Mesenchymal stem cell (in vitro differentiated cells and primary cell): Measurements from ENCODE around the gene SWSAP1.
A peak's percentile ranks its signal among the peaks of the same experiment; 100 is the strongest.

Source experiments
- DNase-seq: peaks from one replicate; pipeline ENCODE4 v3.0.0-alpha.2; 2013
- H2AFZ ChIP-seq: one replicate; pipeline ENCODE4 v1.6.1; 2013; ENCODE audit warnings: low read depth, mild to moderate bottlenecking, control low read depth, inconsistent platforms, low read length, moderate library complexity
- H2AK5ac ChIP-seq: 2 replicates; pipeline ENCODE4 v1.6.1; 2013; ENCODE audit warnings: low read length, moderate library complexity, mild to moderate bottlenecking, inconsistent platforms; ENCODE audit not compliant: severe bottlenecking
- H2BK120ac ChIP-seq: one replicate; pipeline ENCODE4 v1.6.1; 2013; ENCODE audit warnings: low read depth, mild to moderate bottlenecking, inconsistent platforms, low read length, moderate library complexity
- H2BK12ac ChIP-seq, 2 experiments: one replicate each; pipeline ENCODE4 v1.6.1; 2013; ENCODE audit warnings: inconsistent platforms in 2 of 2, low read length in 2 of 2, mild to moderate bottlenecking in 2 of 2, moderate library complexity in 2 of 2, control low read depth in 1 of 2
- H2BK15ac ChIP-seq: one replicate; pipeline ENCODE4 v1.6.1; 2013; ENCODE audit warnings: mild to moderate bottlenecking, low read depth, inconsistent platforms; ENCODE audit not compliant: poor library complexity, severe bottlenecking
- H2BK5ac ChIP-seq: 2 replicates; pipeline ENCODE4 v1.6.1; 2013; ENCODE audit warnings: low read depth, mild to moderate bottlenecking, low read length, control low read depth, inconsistent platforms; ENCODE audit not compliant: poor library complexity, severe bottlenecking
- H3K14ac ChIP-seq, 2 experiments: one replicate each; pipeline ENCODE4 v1.6.1; 2013; ENCODE audit warnings: inconsistent platforms in 2 of 2, low read length in 2 of 2, control low read depth in 1 of 2, mild to moderate bottlenecking in 1 of 2, moderate library complexity in 1 of 2
- H3K18ac ChIP-seq, 2 experiments: one replicate each; pipeline ENCODE4 v1.6.1; 2013; ENCODE audit warnings: inconsistent platforms in 2 of 2, low read length in 2 of 2, control low read depth in 1 of 2, low read depth in 1 of 2, mild to moderate bottlenecking in 1 of 2
- H3K23ac ChIP-seq, 2 experiments: one replicate each; pipeline ENCODE4 v1.6.1; 2013; ENCODE audit warnings: inconsistent platforms in 2 of 2, low read length in 2 of 2, mild to moderate bottlenecking in 2 of 2, moderate library complexity in 2 of 2, control low read depth in 1 of 2
- H3K27ac ChIP-seq: 2 replicates; pipeline ENCODE4 v1.5.1; 2013; ENCODE audit warnings: mild to moderate bottlenecking, moderate library complexity, low read length, control low read depth, inconsistent platforms; ENCODE audit not compliant: poor library complexity, severe bottlenecking
- H3K27me3 ChIP-seq, 2 experiments: 2 replicates each; pipeline versions ENCODE4 v1.6.1 to v1.7.0; 2013; ENCODE audit warnings: low read length in 2 of 2, mild to moderate bottlenecking in 2 of 2, moderate library complexity in 2 of 2, control low read depth in 1 of 2, inconsistent platforms in 1 of 2; ENCODE audit not compliant: control insufficient read depth in 1 of 2, insufficient read depth in 1 of 2
- H3K36me3 ChIP-seq, 2 experiments: 2 replicates each; pipeline versions ENCODE4 v1.6.1 to v1.7.0; 2013; ENCODE audit warnings: low read length in 2 of 2, control low read depth in 1 of 2, inconsistent platforms in 1 of 2, low read depth in 1 of 2, mild to moderate bottlenecking in 1 of 2; ENCODE audit not compliant: insufficient read depth in 2 of 2, control insufficient read depth in 1 of 2
- H3K4ac ChIP-seq, 2 experiments: one replicate each; pipeline ENCODE4 v1.6.1; 2013; ENCODE audit warnings: inconsistent platforms in 2 of 2, low read length in 2 of 2, mild to moderate bottlenecking in 2 of 2, moderate library complexity in 2 of 2, control low read depth in 1 of 2, low read depth in 1 of 2
- H3K4me1 ChIP-seq: 2 replicates; pipeline ENCODE4 v1.6.1; 2013; ENCODE audit warnings: low read depth, low read length, control low read depth; ENCODE audit not compliant: control insufficient read depth, insufficient read depth
- H3K4me2 ChIP-seq: 2 replicates; pipeline ENCODE4 v1.6.1; 2013; ENCODE audit warnings: low read length, mild to moderate bottlenecking, inconsistent platforms; ENCODE audit not compliant: poor library complexity, severe bottlenecking
- H3K4me3 ChIP-seq, 2 experiments: 2 replicates each; pipeline versions ENCODE4 v1.5.1 to v1.7.0; 2013; ENCODE audit warnings: low read length in 2 of 2, mild to moderate bottlenecking in 2 of 2, control low read depth in 1 of 2, low read depth in 1 of 2; ENCODE audit not compliant: insufficient read depth in 1 of 2
- H3K79me1 ChIP-seq: replicated peaks from 2 replicates; pipeline ENCODE4 v1.6.1; 2013; ENCODE audit warnings: mild to moderate bottlenecking, control low read depth, low read length, inconsistent platforms; ENCODE audit not compliant: poor library complexity, severe bottlenecking
- H3K9ac ChIP-seq: 2 replicates; pipeline ENCODE4 v1.7.0; 2013; ENCODE audit warnings: mild to moderate bottlenecking, low read length, moderate library complexity
- H3K9me3 ChIP-seq: 2 replicates; pipeline ENCODE4 v1.7.0; 2013; ENCODE audit warnings: mild to moderate bottlenecking, low read length; ENCODE audit not compliant: control insufficient read depth
- H4K8ac ChIP-seq: one replicate; pipeline ENCODE4 v1.6.1; 2013; ENCODE audit warnings: inconsistent platforms, mild to moderate bottlenecking, low read length, moderate library complexity
- H4K91ac ChIP-seq: one replicate; pipeline ENCODE4 v1.6.1; 2013; ENCODE audit warnings: mild to moderate bottlenecking, low read length, inconsistent platforms
- WGBS: methylation state at CpG from one replicate; pipeline ENCODE4 v1.1.7; 2013; ENCODE audit warnings: mixed read lengths; 5-methylcytosine and 5-hydroxymethylcytosine counted together

The SWSAP1 gene

GRCh38 chr19:11414544-11414943 lies 40.1 kb downstream of the SWSAP1 start:
- WGBS, result 100% methylated on average over 2 of the region's 2 CpGs
- H3K4me3 ChIP-seq, result no peak overlapping the region

DNA sequence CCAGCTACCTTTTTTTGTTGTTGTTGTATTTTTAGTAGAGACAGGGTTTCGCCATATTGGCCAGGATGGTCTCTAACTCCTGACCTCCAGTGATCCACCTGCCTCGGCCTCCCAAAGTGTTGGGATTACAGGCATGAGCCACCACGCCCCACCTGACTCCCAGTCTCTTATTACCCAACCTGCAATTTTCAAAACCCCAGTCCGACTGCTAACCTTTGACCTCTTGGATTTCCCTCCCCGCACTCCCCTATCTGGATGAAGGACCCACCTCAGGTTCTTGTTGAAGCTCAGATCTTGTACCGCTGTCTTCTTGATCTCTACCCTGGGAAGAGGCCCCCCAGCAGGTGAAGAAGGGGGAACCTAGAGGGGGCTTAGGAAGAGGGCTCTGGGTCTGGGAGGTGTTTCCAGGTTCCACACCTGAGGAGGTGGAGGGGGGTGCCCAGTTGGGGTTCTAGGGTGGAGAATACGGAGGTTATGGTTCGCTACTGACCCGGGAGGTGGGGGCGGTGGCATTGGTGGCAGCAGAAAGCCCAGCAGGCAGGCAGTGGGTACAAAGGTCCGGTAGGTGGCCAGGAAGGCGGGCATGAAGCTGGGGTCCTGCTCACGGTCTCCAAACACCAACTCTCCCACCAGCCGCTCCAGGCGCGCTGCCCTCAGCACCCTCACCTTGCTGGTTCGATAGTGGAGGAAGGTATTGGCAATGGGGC lies 42.0 kb downstream of the SWSAP1 start:
- Histone ChIP-seq H3K27me3 (peaks cover 43 to 59% of the 10 kb centered on the region in 2 experiments), H3K18ac (no peak overlapping the region)

More at GRCh38 chr19:11414544-11414943, 40.1 kb downstream of the SWSAP1 start:
- Histone ChIP-seq H2BK5ac (no peak overlapping the region), H2BK12ac (no peak overlapping the region), H3K4me2 (no peak overlapping the region), H2BK15ac (no peak overlapping the region), H3K4me1 (peaks cover 17% of the 10 kb centered on the region), H3K4ac (no peak overlapping the region), H3K27me3 (peaks cover 23 to 40% of the 10 kb centered on the region in 2 experiments), H3K9me3 (no peaks in the 10 kb centered on the region), H2BK120ac (no peak overlapping the region), H3K79me1 (no peaks in the 10 kb centered on the region), H4K8ac (no peak overlapping the region), H3K9ac (no peak overlapping the region), H4K91ac (no peak overlapping the region), H2AK5ac (no peak overlapping the region), H2AFZ (no peak overlapping the region), H3K27ac (no peak overlapping the region), H3K36me3 (no peaks in the 10 kb centered on the region), H3K18ac (no peak overlapping the region), H3K23ac (no peak overlapping the region), H3K14ac (no peak overlapping the region)
- no peak for DNase-seq

GRCh38 chr19:11418094-11418548 lies 43.7 kb downstream of the SWSAP1 start:
- no peak for DNase-seq
- no peak overlapping the region for H2BK12ac ChIP-seq
- no peak overlapping the region for H3K18ac ChIP-seq
- no peaks in the 10 kb centered on the region for H3K79me1 ChIP-seq
- H2BK5ac ChIP-seq, result no peak overlapping the region
- H3K4ac ChIP-seq, result no peak overlapping the region
- peak overlapping the region; percentile 35 for H3K4me2 ChIP-seq
- no peak overlapping the region for H4K8ac ChIP-seq
- H3K9ac ChIP-seq, result no peak overlapping the region
- H3K27me3 ChIP-seq, result peaks cover 59 to 75% of the 10 kb centered on the region in 2 experiments
- peaks cover 0 to 2% of the 10 kb centered on the region in 2 experiments for H3K36me3 ChIP-seq
- H2BK120ac ChIP-seq, result no peak overlapping the region
- no peak overlapping the region for H3K4me3 ChIP-seq
- H3K27ac ChIP-seq, result no peak overlapping the region
- peak overlapping the region; percentile 77 for H2BK15ac ChIP-seq
- no peak overlapping the region for H3K14ac ChIP-seq
- no peaks in the 10 kb centered on the region for H3K9me3 ChIP-seq
- H2AK5ac ChIP-seq, result no peak overlapping the region
- no peak overlapping the region for H4K91ac ChIP-seq
- H2AFZ ChIP-seq, result no peak overlapping the region
- H3K4me1 ChIP-seq, result peaks cover 34% of the 10 kb centered on the region
- 2% methylated on average over 11 of the region's 16 CpGs for WGBS
- H3K23ac ChIP-seq, result no peak overlapping the region

More for the DNA sequence above, 42.0 kb downstream of the SWSAP1 start:
- H3K4me2 ChIP-seq, result no peak overlapping the region
- no peaks in the 10 kb centered on the region for H3K36me3 ChIP-seq
- no peak overlapping the region for H2AFZ ChIP-seq
- no peak overlapping the region for H2AK5ac ChIP-seq
- no peak overlapping the region for H3K9ac ChIP-seq
- H4K8ac ChIP-seq, result peak overlapping the region; percentile 13
- no peak overlapping the region for H3K27ac ChIP-seq
- no peak for DNase-seq
- no peak overlapping the region for H2BK12ac ChIP-seq
- no peaks in the 10 kb centered on the region for H3K9me3 ChIP-seq
- no peak overlapping the region for H2BK120ac ChIP-seq
- no peaks in the 10 kb centered on the region for H3K79me1 ChIP-seq
- H3K23ac ChIP-seq, result no peak overlapping the region
- no peak overlapping the region for H4K91ac ChIP-seq
- no peak overlapping the region for H3K4ac ChIP-seq
- no peak overlapping the region for H3K14ac ChIP-seq
- H2BK5ac ChIP-seq, result no peak overlapping the region
- no peak overlapping the region for H3K4me3 ChIP-seq
- no peak overlapping the region for H2BK15ac ChIP-seq
- WGBS, result 96% methylated on average over 13 of the region's 17 CpGs
- H3K4me1 ChIP-seq, result peaks cover 24% of the 10 kb centered on the region

DNA sequence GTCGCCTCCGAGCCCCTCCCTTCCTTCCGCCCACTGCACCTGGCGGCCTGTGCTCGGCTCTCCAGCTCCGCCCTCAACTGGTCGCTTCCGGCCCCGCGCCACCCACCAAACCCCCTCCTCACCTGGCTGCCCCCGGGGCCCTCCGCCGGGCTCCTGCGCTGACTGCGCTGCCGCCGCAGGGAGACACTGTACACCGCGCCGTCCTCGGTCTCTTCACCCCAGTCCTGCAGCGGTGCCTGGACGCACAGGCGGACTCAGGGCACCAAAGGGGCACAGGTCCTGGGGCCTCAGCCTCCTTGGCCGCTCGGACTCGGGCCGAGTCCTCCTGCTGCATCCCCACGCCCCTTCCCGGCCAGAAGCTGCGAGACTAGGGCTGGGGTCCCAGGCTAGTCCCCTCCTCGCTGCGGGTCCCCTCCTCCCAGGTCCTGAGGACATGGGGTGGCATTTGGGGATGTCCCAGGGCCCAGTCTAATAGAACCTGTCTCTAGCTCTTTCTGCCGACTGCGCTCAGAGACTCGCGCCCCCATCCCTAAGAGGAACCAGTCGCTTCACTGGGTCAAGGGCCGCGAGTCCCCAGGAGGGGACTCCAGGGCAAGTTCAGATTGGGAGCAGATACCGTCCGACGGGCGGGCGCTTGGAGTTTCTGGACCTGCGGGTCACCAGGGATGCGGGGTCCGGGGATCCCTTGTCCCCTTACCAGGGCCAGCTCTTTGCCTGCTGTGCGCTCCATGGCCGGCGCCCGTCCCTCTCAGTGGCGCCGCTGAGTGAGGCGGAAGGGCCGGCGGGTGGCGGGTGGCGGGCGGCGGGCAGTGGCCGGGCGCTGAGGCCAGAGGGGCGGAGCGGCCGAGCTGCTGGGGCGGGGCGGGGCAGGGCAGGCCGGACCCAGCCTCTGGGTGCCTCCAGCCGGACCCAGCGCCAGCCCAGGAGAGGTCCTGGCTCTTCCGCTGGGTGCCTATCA lies 44.4 kb downstream of the SWSAP1 start, which contains the start of gene RGL3:
Gene RGL3, minus strand, starts transcription at position 766 of the 958 bp plus-strand sequence. Its CDS starts 36 bp downstream, at position 730.
- Histone ChIP-seq H2BK12ac (peak within 1 kb of the TSS in 1 of 2 experiments; percentile 27), H3K36me3 (peaks cover 0 to 2% of the 10 kb centered on the region in 2 experiments), H3K27ac (no peak within 1 kb of the TSS), H3K18ac (peak within 1 kb of the TSS in 1 of 2 experiments; percentile 75), H3K4me2 (peak within 1 kb of the TSS; percentile 40), H2BK120ac (no peak within 1 kb of the TSS), H4K91ac (no peak within 1 kb of the TSS), H3K4me3 (no peak within 1 kb of the TSS), H4K8ac (peak within 1 kb of the TSS; percentile 38), H2AK5ac (no peak within 1 kb of the TSS), H3K9me3 (no peaks in the 10 kb centered on the region), H2BK15ac (peak within 1 kb of the TSS; percentile 77), H2BK5ac (no peak within 1 kb of the TSS), H2AFZ (no peak within 1 kb of the TSS), H3K79me1 (no peaks in the 10 kb centered on the region), H3K23ac (no peak within 1 kb of the TSS), H3K4ac (no peak within 1 kb of the TSS), H3K27me3 (peaks cover 66 to 82% of the 10 kb centered on the region in 2 experiments), H3K14ac (no peak within 1 kb of the TSS), H3K9ac (no peak within 1 kb of the TSS), H3K4me1 (peaks cover 34% of the 10 kb centered on the region)
- no peak for DNase-seq
- 4% methylated on average over 59 of the region's 72 CpGs for WGBS
